Esophagus squamous epithelium (tissue), 4 donors: ENCODE data around the gene TEAD1.

Experiments
- CTCF ChIP-seq, 6 experiments: fragments of 450-650 bp in 4 of 6; fragments of 200-600 bp in 2 of 6; sonication (generic) in 2 of 6; IDR thresholded peaks; one replicate each; pipeline ENCODE4 v1.5.1; 2016 to 2019; ENCODE audit warnings: antibody characterized with exemption in 6 of 6, mild to moderate bottlenecking in 4 of 6, moderate library complexity in 4 of 6
- POLR2A ChIP-seq, 4 donors: fragments of 450-650 bp; IDR thresholded peaks; one replicate each; pipeline ENCODE4 v1.6.1; 2017; ENCODE audit warnings: antibody characterized with exemption in 4 of 4, mild to moderate bottlenecking in 4 of 4, moderate library complexity in 3 of 4

- no peak for TF ChIP-seq CTCF (IDR thresholded peaks at IDR 0.05)
- TF ChIP-seq POLR2A (IDR thresholded peaks at IDR 0.05): no peak
These were observed 71.6 kb downstream of the TEAD1 start for GRCh38 chr11:12745787-12746186.
